Rectal smooth muscle tissue (tissue), 1 donor: Measurements from ENCODE around the gene KIAA1755.
"Not testable (repeated sequence)": the region's sequence is repeated elsewhere in the genome, so short reads cannot be mapped to it uniquely, and the experiment has no call there.

ENCODE experiments used
- H3K27ac ChIP-seq: one replicate; pipeline ENCODE4 v1.7.0; 2013; ENCODE audit warnings: low read depth, low read length, inconsistent platforms
- H3K27me3 ChIP-seq: one replicate; pipeline ENCODE4 v1.7.0; 2013; ENCODE audit warnings: low read length; ENCODE audit not compliant: control insufficient read depth, insufficient read depth
- H3K36me3 ChIP-seq: one replicate; pipeline ENCODE4 v1.7.0; 2013; ENCODE audit warnings: low read length; ENCODE audit not compliant: control insufficient read depth, insufficient read depth
- H3K4me1 ChIP-seq: one replicate; pipeline ENCODE4 v1.7.0; 2013; ENCODE audit warnings: low read length; ENCODE audit not compliant: control insufficient read depth, insufficient read depth
- H3K4me3 ChIP-seq: one replicate; pipeline ENCODE4 v1.7.0; 2013; ENCODE audit warnings: low read length
- H3K9ac ChIP-seq: one replicate; pipeline ENCODE4 v1.7.0; 2013; ENCODE audit warnings: low read length

Gene KIAA1755

GRCh38 chr20:38284066-38284650 is 23.6 kb upstream of the KIAA1755 start:
- H3K4me3 ChIP-seq, H3K4me1 ChIP-seq, H3K27me3 ChIP-seq, H3K36me3 ChIP-seq, H3K27ac ChIP-seq, H3K9ac ChIP-seq: not testable (repeated sequence)

GRCh38 chr20:38283236-38283635 is 22.7 kb upstream of the KIAA1755 start:
- no peak overlapping the region for H3K27ac ChIP-seq
- no peaks in the 10 kb centered on the region for H3K4me1 ChIP-seq
- no peak overlapping the region for H3K4me3 ChIP-seq
- no peaks in the 10 kb centered on the region for H3K27me3 ChIP-seq
- H3K36me3 ChIP-seq, result no peaks in the 10 kb centered on the region
- H3K9ac ChIP-seq, result no peak overlapping the region

DNA sequence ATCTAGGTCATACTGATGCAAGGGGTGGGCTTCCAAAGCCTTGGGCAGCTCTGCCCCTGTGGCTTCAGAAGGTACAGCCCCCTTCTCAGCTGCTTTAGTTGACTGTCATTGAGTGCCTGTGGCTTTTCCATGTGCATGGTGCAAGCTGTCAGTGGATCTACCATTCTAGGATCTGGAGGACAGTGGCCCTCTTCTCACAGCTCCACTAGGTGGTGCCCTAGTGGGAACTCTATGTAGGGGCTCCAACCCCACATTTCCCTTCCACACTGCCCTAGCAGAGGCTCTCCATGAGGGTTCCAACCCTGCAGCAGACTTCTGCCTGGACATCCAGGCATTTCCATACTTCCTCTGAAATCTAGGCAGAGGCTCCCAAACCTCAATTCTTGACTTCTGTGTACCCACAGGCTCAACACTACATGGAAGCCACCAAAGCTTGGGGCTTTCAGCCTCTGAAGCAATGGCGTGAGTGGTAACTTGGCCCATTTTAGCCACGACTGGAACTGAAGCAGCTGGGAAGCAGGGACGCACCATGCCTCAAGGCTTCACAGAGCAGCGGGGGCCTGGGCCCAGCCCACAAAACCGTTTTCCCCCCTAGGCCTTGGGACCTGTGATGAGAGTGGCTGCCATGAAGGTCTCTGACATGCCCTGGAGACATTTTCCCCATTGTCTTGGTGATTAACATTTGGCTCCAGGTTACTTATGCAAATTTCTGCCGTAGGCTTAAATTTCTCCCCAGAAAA is 20.8 kb upstream of the KIAA1755 start:
- H3K4me1 ChIP-seq, H3K27me3 ChIP-seq, H3K9ac ChIP-seq, H3K36me3 ChIP-seq, H3K27ac ChIP-seq, H3K4me3 ChIP-seq: not testable (repeated sequence)

- no peaks in the 10 kb centered on the region for H3K4me1 ChIP-seq
- no peaks in the 10 kb centered on the region for H3K27me3 ChIP-seq
- H3K4me3 ChIP-seq, result no peak overlapping the region
- no peak overlapping the region for H3K27ac ChIP-seq
- no peaks in the 10 kb centered on the region for H3K36me3 ChIP-seq
- no peak overlapping the region for H3K9ac ChIP-seq
Measured at GRCh38 chr20:38278763-38279162, 18.2 kb upstream of the KIAA1755 start.

GRCh38 chr20:38278131-38278530 is 17.6 kb upstream of the KIAA1755 start:
- H3K36me3 ChIP-seq, result no peaks in the 10 kb centered on the region
- no peak overlapping the region for H3K4me3 ChIP-seq
- no peak overlapping the region for H3K27ac ChIP-seq
- H3K9ac ChIP-seq, result no peak overlapping the region
- H3K4me1 ChIP-seq, result no peaks in the 10 kb centered on the region
- no peaks in the 10 kb centered on the region for H3K27me3 ChIP-seq

DNA sequence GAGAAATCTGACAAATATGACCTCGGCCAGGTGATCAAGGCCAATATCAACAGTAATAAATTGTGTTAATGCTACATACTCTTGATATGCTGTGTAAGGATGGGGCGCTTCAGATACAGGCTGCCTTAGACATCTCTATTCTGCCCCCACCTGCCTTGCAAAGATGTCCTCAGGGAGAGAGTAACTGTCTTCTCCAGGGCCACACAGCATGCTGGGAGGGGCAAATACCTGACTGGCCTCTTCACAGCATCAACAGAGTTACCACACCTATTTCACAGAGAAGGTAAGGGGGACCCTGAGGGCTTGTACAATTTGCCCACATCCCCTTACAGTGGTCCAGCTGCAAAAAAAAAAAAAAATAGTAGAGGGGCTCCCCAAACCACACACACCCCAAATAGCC is 17.2 kb upstream of the KIAA1755 start:
- H3K9ac ChIP-seq, result no peak overlapping the region
- H3K4me3 ChIP-seq, result no peak overlapping the region
- H3K27ac ChIP-seq, result no peak overlapping the region
- no peaks in the 10 kb centered on the region for H3K27me3 ChIP-seq
- H3K4me1 ChIP-seq, result no peaks in the 10 kb centered on the region
- H3K36me3 ChIP-seq, result no peaks in the 10 kb centered on the region

DNA sequence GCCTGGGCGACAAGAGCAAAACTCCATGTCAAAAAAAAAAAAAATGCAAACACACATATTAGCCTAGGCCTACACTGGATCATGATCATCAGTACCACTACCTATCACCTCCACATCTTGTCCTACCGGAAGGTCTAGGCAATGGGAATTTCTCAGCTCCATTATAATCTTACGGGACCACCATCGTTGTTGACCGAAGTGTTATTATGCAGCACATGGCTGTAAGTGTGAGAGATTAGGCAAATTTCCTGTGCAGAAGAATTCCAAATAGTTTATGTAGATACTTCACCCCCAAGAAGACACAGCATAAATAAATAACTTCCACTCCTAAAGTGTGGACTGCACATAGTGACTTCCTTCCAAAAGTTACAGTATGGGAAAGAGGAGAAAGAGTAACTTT is 16.8 kb upstream of the KIAA1755 start:
- Histone ChIP-seq H3K9ac (no peak overlapping the region), H3K4me1 (no peaks in the 10 kb centered on the region), H3K4me3 (no peak overlapping the region), H3K27ac (no peak overlapping the region), H3K36me3 (no peaks in the 10 kb centered on the region), H3K27me3 (no peaks in the 10 kb centered on the region)

- Histone ChIP-seq H3K4me1 (peaks cover under 1% of the 10 kb centered on the region), H3K27me3 (no peaks in the 10 kb centered on the region), H3K27ac (no peak overlapping the region), H3K4me3 (no peak overlapping the region), H3K9ac (no peak overlapping the region), H3K36me3 (no peaks in the 10 kb centered on the region)
Measured at GRCh38 chr20:38275815-38276550, 15.4 kb upstream of the KIAA1755 start.

DNA sequence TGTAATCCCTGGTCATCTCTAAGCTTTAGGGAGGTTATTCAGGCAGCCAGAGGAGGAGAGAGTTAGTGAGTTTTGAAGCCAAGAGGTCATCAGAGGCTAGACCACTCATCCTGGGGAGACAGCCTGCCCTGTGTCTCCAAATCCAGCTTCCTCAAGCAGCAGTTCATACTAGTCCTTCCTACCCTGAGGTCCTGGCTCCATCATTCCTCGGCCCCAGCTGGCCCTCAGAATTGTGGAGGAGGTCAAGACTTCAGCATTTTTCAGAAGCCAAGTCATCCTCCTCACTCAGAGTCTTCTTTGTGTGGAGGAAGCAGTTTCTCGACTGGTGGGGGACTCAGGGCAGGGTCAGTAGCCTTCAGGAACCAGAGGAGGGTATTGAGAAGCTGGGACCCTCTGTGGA is 12.4 kb upstream of the KIAA1755 start:
- Histone ChIP-seq H3K36me3 (no peaks in the 10 kb centered on the region), H3K27ac (no peak overlapping the region), H3K9ac (no peak overlapping the region), H3K4me3 (no peak overlapping the region), H3K4me1 (peaks cover 5% of the 10 kb centered on the region), H3K27me3 (no peaks in the 10 kb centered on the region)

DNA sequence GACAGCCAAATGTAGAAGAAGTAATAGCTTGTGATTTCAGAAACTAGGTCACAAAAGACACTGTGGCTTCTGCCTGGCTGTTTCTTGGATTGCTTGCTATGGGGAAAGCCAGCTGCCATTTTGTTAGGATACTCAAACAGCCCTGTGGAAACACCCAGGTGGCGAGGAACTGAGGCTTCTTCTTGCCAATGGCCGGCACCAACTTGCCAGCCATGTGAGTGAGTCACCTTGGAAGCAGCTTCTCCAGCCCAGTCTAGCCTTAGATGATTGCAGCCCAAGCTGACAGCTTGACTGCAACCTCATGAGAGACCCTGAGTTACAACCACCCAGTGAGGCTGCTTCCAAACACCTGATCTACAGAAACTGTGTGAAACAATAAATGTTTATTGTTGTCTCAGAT is 11.9 kb upstream of the KIAA1755 start:
- H3K4me1 ChIP-seq, result peaks cover 5% of the 10 kb centered on the region
- no peaks in the 10 kb centered on the region for H3K36me3 ChIP-seq
- no peaks in the 10 kb centered on the region for H3K27me3 ChIP-seq
- no peak overlapping the region for H3K27ac ChIP-seq
- H3K4me3 ChIP-seq, result no peak overlapping the region
- H3K9ac ChIP-seq, result no peak overlapping the region

DNA sequence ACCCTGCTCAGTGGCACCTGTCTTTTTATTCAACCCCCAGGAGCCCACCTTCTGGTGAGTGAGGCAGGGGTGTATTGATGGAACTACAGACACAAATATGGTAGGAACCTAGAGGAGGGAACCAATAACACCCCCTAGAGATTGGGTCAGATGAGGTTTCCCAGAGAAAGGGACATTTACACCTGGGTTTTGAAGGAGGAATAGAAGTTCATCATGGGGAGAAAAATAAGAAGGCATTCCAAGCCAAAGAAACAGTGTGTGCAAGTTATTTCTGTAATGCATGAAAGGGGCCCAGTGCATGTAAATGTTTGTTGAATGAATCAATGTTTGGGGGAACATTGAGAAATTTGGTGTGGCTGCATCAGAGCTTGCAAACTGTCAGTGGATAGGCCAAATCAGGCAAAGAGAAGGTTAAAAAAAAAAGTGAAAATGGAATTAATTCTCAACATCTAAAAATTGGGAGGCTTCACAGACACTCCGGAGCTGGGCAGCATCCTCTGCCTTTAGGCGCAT is 11.1 kb upstream of the KIAA1755 start:
- Histone ChIP-seq H3K27ac (no peak overlapping the region), H3K27me3 (no peaks in the 10 kb centered on the region), H3K36me3 (no peaks in the 10 kb centered on the region), H3K4me3 (no peak overlapping the region), H3K9ac (no peak overlapping the region), H3K4me1 (peaks cover 5% of the 10 kb centered on the region)

- H3K4me3 ChIP-seq, result no peak overlapping the region
- peaks cover 5% of the 10 kb centered on the region for H3K4me1 ChIP-seq
- H3K36me3 ChIP-seq, result no peaks in the 10 kb centered on the region
- no peak overlapping the region for H3K27ac ChIP-seq
- no peak overlapping the region for H3K9ac ChIP-seq
- H3K27me3 ChIP-seq, result no peaks in the 10 kb centered on the region
Measured at GRCh38 chr20:38270869-38271605, 10.5 kb upstream of the KIAA1755 start.
